Body of pancreas (tissue), 4 donors: Measurements from ENCODE around the gene RXRA. TPM values are rescaled to one million over a fixed set of nuclear protein-coding genes. Genes with fewer than 3 reads are reported as not detected.

Experiments
- ATAC-seq: fragments of 150-250 bp; one replicate; pipeline ENCODE4 v1.9.1; 2016
- DNase-seq, 4 donors: peaks; one replicate each; pipeline ENCODE4 v3.0.0-alpha.2; 2019
- H3K27ac ChIP-seq, 4 donors: fragments of 200-600 bp; sonication (generic); 1 replicate in 3 of 4; 2 replicates in 1 of 4; pipeline versions ENCODE4 v1.5.1 to v1.6.1; 2016 to 2019; ENCODE audit warnings: mild to moderate bottlenecking in 1 of 4, mixed read lengths in 1 of 4, moderate library complexity in 1 of 4
- H3K27me3 ChIP-seq, 2 donors: fragments of 200-600 bp; sonication (generic); one replicate each; pipeline ENCODE4 v1.6.0; 2016; ENCODE audit warnings: mild to moderate bottlenecking in 1 of 2
- H3K36me3 ChIP-seq, 2 donors: fragments of 200-600 bp; sonication (generic); replicated peaks in 1 of 2; 2 replicates each; pipeline ENCODE4 v1.5.1; 2016; ENCODE audit warnings: low read depth in 2 of 2; ENCODE audit not compliant: insufficient read depth in 1 of 2
- H3K4me1 ChIP-seq: fragments of 200-600 bp; sonication (generic); one replicate; pipeline ENCODE4 v1.6.0; 2016
- H3K4me3 ChIP-seq, 2 donors: fragments of 200-600 bp; sonication (generic); 1 replicate in 1 of 2; 2 replicates in 1 of 2; pipeline ENCODE4 v1.5.1; 2016 to 2019
- H3K9me3 ChIP-seq, 3 donors: fragments of 200-600 bp; sonication (generic); 1 replicate in 2 of 3; 2 replicates in 1 of 3; pipeline ENCODE4 v1.5.1; 2016
- POLR2A ChIP-seq, 3 donors: fragments of 450-650 bp; IDR thresholded peaks; one replicate each; pipeline ENCODE4 v1.6.1; 2016; ENCODE audit warnings: antibody characterized with exemption in 3 of 3, mild to moderate bottlenecking in 2 of 3
- WGBS, 2 donors: methylation state at CpG; one replicate each; pipeline ENCODE4 v1.1.5; 2017; 5-methylcytosine and 5-hydroxymethylcytosine counted together
- intact Hi-C: fragments of 100-400 bp; cut with DNase I; formaldehyde crosslinking; loops from one replicate; pipeline ENCODE4 v1.15.1; 2023
- total RNA-seq, 2 donors: library from RNA; depleted of rRNA; stranded (reverse); fragments of >200 nt; gene quantifications; one replicate each; pipeline ENCODE4 v1.1.0, GENCODE V29; 2016
- TF ChIP-seq, protein P1 (sequence below), 7 experiments: fragments of 450-650 bp in 4 of 7; fragments of 200-600 bp in 3 of 7; sonication (generic) in 3 of 7; IDR thresholded peaks; one replicate each; pipeline ENCODE4 v1.5.1; 2016 to 2019; ENCODE audit warnings: antibody characterized with exemption in 7 of 7

The RXRA gene
- total RNA-seq, 2 donors from 2014 or later, result 31.4 to 41.9 TPM

DNA sequence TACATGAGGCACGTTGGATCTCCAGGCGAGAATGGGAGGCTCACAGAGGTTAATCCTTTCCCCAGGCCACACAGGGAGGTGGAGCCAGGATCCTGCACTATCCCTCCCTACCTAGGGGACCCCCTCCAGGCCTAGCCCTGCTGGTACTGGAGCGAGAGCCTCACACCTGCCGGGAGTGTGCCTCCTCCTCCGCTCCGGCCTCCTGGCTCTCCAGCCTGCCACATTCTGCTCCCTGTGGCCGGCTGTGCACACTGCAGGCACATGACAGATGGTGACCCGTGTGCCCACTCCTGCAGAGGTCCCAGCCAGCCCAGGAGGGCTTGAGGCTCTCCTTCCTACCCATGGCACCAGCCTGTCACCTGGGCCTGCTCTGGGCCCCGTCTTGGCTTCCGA lies 93.4 kb downstream of the RXRA start:
- intact Hi-C loops, result no loop called here
- H3K27me3 ChIP-seq, result no peaks in the 10 kb centered on the region
- ATAC-seq (no peak), DNase-seq (no peak)
- H3K4me3 ChIP-seq, result no peak overlapping the region
- no peak for TF ChIP-seq POLR2A (IDR thresholded peaks at IDR 0.05)
- TF ChIP-seq, protein P1, sequence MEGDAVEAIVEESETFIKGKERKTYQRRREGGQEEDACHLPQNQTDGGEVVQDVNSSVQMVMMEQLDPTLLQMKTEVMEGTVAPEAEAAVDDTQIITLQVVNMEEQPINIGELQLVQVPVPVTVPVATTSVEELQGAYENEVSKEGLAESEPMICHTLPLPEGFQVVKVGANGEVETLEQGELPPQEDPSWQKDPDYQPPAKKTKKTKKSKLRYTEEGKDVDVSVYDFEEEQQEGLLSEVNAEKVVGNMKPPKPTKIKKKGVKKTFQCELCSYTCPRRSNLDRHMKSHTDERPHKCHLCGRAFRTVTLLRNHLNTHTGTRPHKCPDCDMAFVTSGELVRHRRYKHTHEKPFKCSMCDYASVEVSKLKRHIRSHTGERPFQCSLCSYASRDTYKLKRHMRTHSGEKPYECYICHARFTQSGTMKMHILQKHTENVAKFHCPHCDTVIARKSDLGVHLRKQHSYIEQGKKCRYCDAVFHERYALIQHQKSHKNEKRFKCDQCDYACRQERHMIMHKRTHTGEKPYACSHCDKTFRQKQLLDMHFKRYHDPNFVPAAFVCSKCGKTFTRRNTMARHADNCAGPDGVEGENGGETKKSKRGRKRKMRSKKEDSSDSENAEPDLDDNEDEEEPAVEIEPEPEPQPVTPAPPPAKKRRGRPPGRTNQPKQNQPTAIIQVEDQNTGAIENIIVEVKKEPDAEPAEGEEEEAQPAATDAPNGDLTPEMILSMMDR (IDR thresholded peaks at IDR 0.05), result peak in 4 of 7 experiments; percentile 14 to 31 (median 24)
- 68 to 76% methylated on average over 8 to 10 of the region's 10 CpGs for WGBS, 2 donors
- H3K4me1 ChIP-seq, result peaks cover 14% of the 10 kb centered on the region
- H3K27ac ChIP-seq, result no peak overlapping the region
- H3K9me3 ChIP-seq, result no peaks in the 10 kb centered on the region
- peaks cover 0 to 2% of the 10 kb centered on the region in 2 donors for H3K36me3 ChIP-seq

DNA sequence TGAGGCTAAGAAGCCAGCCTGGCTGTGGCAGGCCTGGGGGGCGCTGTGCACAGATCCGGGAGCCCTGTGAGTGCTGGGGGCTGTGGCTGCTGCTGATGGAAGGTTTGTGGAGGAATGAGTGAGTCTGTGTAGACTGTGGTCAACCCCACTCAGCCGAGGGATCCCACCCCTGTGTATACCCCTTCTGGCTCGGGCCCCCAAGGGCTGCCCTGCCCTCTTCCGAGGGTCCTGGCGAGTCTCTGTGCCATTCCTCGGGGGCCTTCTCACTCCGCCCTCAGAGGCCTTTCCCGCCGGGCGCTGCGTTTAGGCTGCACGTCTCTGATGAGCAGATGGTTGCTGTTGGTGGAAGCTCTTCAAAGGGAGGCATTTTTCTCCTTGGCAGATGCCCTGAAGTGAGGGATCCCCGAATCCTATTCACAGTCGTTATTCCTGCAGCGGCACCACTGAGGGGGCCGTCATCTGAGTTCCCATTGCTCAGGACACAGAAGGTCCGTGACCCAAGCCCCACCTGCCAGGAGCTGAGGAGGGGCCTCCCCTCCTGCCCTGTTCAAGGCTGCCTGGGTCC lies 94.1 kb downstream of the RXRA start:
- WGBS, 2 donors, result 93 to 96% methylated on average over 11 to 17 of the region's 18 CpGs
- Histone ChIP-seq H3K27me3 (no peaks in the 10 kb centered on the region), H3K36me3 (peaks cover 0 to 2% of the 10 kb centered on the region in 2 donors), H3K4me3 (no peak overlapping the region), H3K9me3 (no peaks in the 10 kb centered on the region), H3K27ac (no peak overlapping the region), H3K4me1 (peaks cover 19% of the 10 kb centered on the region)
- TF ChIP-seq, protein P1 (IDR thresholded peaks at IDR 0.05), result no peak
- no peak for TF ChIP-seq POLR2A (IDR thresholded peaks at IDR 0.05)
- intact Hi-C loops, result no loop called here
- ATAC-seq (no peak), DNase-seq (no peak)

DNA sequence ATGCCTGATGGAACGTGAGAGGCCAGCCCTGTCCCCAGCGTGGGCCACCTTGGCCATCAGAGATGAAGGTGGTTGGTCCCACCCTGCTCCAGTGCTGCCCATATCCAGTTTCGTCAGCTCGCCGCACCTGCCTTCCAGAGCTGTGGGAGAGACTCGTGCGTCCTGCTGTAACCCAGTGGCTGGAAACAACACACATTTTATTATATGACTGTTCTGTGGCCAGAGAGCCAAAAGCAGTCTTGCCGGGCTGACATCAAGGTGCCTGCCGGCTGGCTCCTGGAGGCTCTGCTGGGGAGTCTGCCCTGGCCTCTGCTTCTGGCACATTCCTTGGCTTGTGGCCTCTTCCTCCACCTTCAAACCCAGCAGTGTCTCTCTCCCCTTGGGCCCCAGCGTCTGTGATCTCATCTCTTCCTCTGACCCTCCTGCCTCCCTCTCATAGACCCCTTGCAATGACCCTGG lies 94.7 kb downstream of the RXRA start:
- intact Hi-C loops, result no loop called here
- TF ChIP-seq POLR2A (IDR thresholded peaks at IDR 0.05), result no peak
- TF ChIP-seq, protein P1 (IDR thresholded peaks at IDR 0.05), result no peak
- Histone ChIP-seq H3K4me3 (no peak overlapping the region), H3K36me3 (peaks cover 0 to 2% of the 10 kb centered on the region in 2 donors), H3K4me1 (peaks cover 19% of the 10 kb centered on the region), H3K27me3 (no peaks in the 10 kb centered on the region), H3K27ac (no peak overlapping the region), H3K9me3 (no peaks in the 10 kb centered on the region)
- WGBS, 2 donors, result 79 to 97% methylated on average over 6 to 10 of the region's 10 CpGs
- DNase-seq (no peak), ATAC-seq (no peak)

DNA sequence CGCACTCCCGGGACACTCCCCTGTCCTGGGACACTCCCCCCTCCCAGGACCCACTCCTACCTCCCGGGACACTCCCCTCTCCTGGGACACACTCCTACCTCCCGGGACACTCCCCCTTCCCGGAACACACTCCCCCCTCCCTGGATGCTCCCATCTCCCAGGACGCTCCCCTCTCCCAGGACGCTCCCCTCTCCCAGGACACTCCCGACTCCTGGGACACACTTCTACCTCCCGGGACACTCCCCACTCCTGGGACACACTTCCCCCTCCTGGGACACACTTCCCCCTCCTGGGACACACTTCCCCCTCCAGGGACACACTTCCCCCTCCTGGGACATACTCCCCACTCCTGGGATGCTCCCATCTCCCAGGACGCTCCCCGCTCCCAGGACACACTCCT lies 95.6 kb downstream of the RXRA start:
- DNase-seq (no peak), ATAC-seq (no peak)
- no peak overlapping the region for H3K4me3 ChIP-seq
- TF ChIP-seq POLR2A (IDR thresholded peaks at IDR 0.05), result no peak
- TF ChIP-seq, protein P1 (IDR thresholded peaks at IDR 0.05), result no peak
- H3K9me3 ChIP-seq, result no peaks in the 10 kb centered on the region
- WGBS, 2 donors, result 78 to 80% methylated on average over 10 to 11 of the region's 11 CpGs
- H3K36me3 ChIP-seq, result peaks cover 0 to 2% of the 10 kb centered on the region in 2 donors
- intact Hi-C loops, result no loop called here
- H3K27me3 ChIP-seq, result no peaks in the 10 kb centered on the region
- peak overlapping the region in 3 of 4 donors; percentile 8 to 60 (median 12) for H3K27ac ChIP-seq
- H3K4me1 ChIP-seq, result peaks cover 19% of the 10 kb centered on the region
